ENCODE results near the gene SUZ12. TPM values are rescaled to one million over a fixed set of nuclear protein-coding genes. Genes with fewer than 3 reads are reported as not detected.

The SUZ12 gene
- total RNA-seq (2022; extraction: Qiagen RNA extraction): 19.9 to 33.5 TPM (median 25.4 TPM) in 5 replicates

GRCh38 chr17:31936615-31937609 lies at the start of gene SUZ12:
Gene SUZ12, plus strand, starts transcription at chr17:31937007. Its CDS starts 240 bp downstream, at chr17:31937247.

GRCh38 chr17:32006957-32007462 lies 70.2 kb downstream of the SUZ12 start, which contains the start of gene LRRC37B:
Gene LRRC37B, plus strand, starts transcription at chr17:32007383. Its CDS starts 14,010 bp downstream, at chr17:32021393.

Other genes starting within 250 kb of the SUZ12 start
- gene COPRS, start 77.8 kb upstream of the SUZ12 start, total RNA-seq (2022; extraction: Qiagen RNA extraction): 97.5 to 175 TPM (median 152 TPM) in 5 replicates
- 49.1 to 97.9 TPM (median 81.7 TPM) in 5 replicates for gene UTP6, start 35.3 kb upstream of the SUZ12 start, total RNA-seq (2022; extraction: Qiagen RNA extraction)
- 9.4 to 10.7 TPM (median 9.9 TPM) in 5 replicates for gene LRRC37B, start 70.4 kb downstream of the SUZ12 start, total RNA-seq (2022; extraction: Qiagen RNA extraction)
- 19.0 to 28.4 TPM (median 23.6 TPM) in 5 replicates for gene RHOT1, start 205.5 kb downstream of the SUZ12 start, total RNA-seq (2022; extraction: Qiagen RNA extraction)

All from A549 treated with Hydrocortisone at 1 μM for 4 hours (cell line).